GM12892 (cell line): Measurements from ENCODE around the gene CSNK1D.

Source experiments
- POLR2A ChIP-seq: IDR thresholded peaks from 2 replicates; pipeline ENCODE4 v1.6.1; 2011; ENCODE audit warnings: low read depth, low read length, control low read depth
- POLR2AphosphoS5 ChIP-seq: IDR thresholded peaks from 2 replicates; pipeline ENCODE4 v1.6.1; 2011; ENCODE audit warnings: low read depth, low read length, control low read depth
- TAF1 ChIP-seq: IDR thresholded peaks from 2 replicates; pipeline ENCODE4 v1.6.1; 2011; ENCODE audit warnings: low read depth, mild to moderate bottlenecking, control low read depth, low read length, borderline replicate concordance

GRCh38 chr17:82245134-82246039 lies 28.1 kb downstream of the CSNK1D start:
- TF ChIP-seq POLR2A (peak; percentile 51; the same call in 1 of the 2 replicates), TAF1 (no peak), POLR2AphosphoS5 (peak; percentile 75; the same call in 1 of the 2 replicates)
